PFSK-1 (cell line): ENCODE data around the gene SDK1.

ENCODE experiments used
- FOXP2 ChIP-seq: optimal IDR thresholded peaks from 2 replicates; pipeline ENCODE3; 2011; ENCODE audit warnings: borderline replicate concordance, control low read depth, inconsistent platforms; ENCODE audit not compliant: insufficient read depth; ENCODE audit errors: extremely low read length, extremely low read depth
- POLR2AphosphoS5 ChIP-seq: IDR thresholded peaks from 2 replicates; pipeline ENCODE4 v1.6.1; 2012; ENCODE audit warnings: low read depth, mild to moderate bottlenecking, control low read depth, low read length, moderate library complexity
- SIN3A ChIP-seq: IDR thresholded peaks from 2 replicates; pipeline ENCODE4 v1.6.1; 2012; ENCODE audit warnings: mild to moderate bottlenecking, low read length, moderate library complexity, borderline replicate concordance; ENCODE audit not compliant: insufficient read depth
- TAF1 ChIP-seq: IDR thresholded peaks from 2 replicates; pipeline ENCODE4 v1.6.1; 2012; ENCODE audit warnings: low read length, control low read depth, borderline replicate concordance; ENCODE audit not compliant: insufficient read depth
- TF ChIP-seq, protein P1 (sequence below), 2 experiments: IDR thresholded peaks; 2 replicates each; pipeline versions ENCODE4 v1.6.1 to v1.8.0; 2011 to 2012; ENCODE audit warnings: low read depth in 2 of 2, low read length in 2 of 2, control low read depth in 1 of 2, inconsistent platforms in 1 of 2, mild to moderate bottlenecking in 1 of 2, moderate library complexity in 1 of 2; ENCODE audit not compliant: insufficient read depth in 1 of 2

SDK1 gene

DNA sequence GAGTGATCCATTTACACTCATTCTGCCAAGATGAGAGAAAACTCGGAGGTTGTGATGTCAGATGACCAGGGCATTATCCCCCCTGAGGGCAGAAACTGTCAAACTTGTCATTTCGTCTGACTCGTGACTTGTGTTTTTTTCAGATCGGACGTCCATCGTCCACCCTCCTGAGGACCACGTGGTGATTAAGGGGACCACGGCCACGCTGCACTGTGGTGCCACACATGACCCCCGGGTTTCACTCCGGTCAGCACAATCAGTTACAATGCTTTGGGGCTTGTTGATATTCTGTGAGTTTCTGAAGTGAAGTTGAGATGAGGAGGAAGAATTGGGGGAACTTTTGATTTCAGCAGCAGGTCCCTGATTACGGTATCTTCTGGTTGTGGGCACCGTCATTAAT is 670.3 kb downstream of the SDK1 start:
- no peak for TF ChIP-seq FOXP2
- TF ChIP-seq TAF1, result no peak
- TF ChIP-seq SIN3A, result no peak
- TF ChIP-seq POLR2AphosphoS5, result no peak
- TF ChIP-seq, protein P1, sequence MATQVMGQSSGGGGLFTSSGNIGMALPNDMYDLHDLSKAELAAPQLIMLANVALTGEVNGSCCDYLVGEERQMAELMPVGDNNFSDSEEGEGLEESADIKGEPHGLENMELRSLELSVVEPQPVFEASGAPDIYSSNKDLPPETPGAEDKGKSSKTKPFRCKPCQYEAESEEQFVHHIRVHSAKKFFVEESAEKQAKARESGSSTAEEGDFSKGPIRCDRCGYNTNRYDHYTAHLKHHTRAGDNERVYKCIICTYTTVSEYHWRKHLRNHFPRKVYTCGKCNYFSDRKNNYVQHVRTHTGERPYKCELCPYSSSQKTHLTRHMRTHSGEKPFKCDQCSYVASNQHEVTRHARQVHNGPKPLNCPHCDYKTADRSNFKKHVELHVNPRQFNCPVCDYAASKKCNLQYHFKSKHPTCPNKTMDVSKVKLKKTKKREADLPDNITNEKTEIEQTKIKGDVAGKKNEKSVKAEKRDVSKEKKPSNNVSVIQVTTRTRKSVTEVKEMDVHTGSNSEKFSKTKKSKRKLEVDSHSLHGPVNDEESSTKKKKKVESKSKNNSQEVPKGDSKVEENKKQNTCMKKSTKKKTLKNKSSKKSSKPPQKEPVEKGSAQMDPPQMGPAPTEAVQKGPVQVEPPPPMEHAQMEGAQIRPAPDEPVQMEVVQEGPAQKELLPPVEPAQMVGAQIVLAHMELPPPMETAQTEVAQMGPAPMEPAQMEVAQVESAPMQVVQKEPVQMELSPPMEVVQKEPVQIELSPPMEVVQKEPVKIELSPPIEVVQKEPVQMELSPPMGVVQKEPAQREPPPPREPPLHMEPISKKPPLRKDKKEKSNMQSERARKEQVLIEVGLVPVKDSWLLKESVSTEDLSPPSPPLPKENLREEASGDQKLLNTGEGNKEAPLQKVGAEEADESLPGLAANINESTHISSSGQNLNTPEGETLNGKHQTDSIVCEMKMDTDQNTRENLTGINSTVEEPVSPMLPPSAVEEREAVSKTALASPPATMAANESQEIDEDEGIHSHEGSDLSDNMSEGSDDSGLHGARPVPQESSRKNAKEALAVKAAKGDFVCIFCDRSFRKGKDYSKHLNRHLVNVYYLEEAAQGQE (IDR thresholded peaks at IDR 0.05; ENCODE audit: insufficient read depth in 1 of 2, low read depth in 2 of 2, low read length in 2 of 2), result no peak

DNA sequence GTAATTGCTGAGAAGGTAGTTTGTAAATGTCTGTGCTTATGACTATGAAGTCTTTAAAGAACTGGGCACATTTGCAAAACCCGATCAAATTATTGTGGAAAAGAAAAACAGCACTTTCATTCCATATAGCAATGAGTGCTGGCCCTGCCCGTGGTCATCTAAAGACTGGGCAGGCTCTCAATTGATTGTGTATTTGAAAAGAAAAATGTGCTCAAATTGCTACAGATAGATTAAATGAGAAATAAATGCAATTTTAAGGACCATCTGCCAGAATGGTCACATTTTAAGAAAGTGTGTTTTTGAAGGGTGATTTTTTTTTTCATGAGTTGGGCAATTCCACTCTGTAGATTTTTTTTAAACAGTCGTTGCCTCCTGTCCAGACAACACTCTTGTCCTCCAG is 672.2 kb downstream of the SDK1 start:
- TF ChIP-seq, protein P1 (IDR thresholded peaks at IDR 0.05; ENCODE audit: insufficient read depth in 1 of 2, low read depth in 2 of 2, low read length in 2 of 2), result no peak
- no peak for TF ChIP-seq POLR2AphosphoS5
- no peak for TF ChIP-seq SIN3A
- no peak for TF ChIP-seq TAF1
- no peak for TF ChIP-seq FOXP2

DNA sequence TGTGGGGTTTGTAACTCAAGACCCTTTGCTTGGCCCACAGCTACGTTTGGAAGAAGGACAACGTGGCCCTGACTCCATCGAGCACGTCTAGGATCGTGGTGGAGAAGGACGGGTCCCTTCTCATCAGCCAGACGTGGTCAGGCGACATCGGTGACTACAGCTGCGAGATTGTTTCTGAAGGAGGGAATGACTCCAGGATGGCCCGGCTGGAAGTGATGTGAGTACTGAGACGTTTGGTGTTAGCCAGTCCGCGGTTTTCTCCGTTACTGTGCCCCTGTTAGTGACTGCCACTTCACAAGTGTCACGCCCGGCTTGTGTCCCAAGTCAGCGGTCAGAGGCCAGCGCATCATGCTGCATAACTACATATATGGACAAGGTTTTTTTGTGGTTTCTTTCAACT is 673.3 kb downstream of the SDK1 start:
- TF ChIP-seq TAF1 (no peak), FOXP2 (no peak), POLR2AphosphoS5 (no peak), SIN3A (no peak)
- TF ChIP-seq, protein P1 (IDR thresholded peaks at IDR 0.05; ENCODE audit: insufficient read depth in 1 of 2, low read depth in 2 of 2, low read length in 2 of 2), result no peak

DNA sequence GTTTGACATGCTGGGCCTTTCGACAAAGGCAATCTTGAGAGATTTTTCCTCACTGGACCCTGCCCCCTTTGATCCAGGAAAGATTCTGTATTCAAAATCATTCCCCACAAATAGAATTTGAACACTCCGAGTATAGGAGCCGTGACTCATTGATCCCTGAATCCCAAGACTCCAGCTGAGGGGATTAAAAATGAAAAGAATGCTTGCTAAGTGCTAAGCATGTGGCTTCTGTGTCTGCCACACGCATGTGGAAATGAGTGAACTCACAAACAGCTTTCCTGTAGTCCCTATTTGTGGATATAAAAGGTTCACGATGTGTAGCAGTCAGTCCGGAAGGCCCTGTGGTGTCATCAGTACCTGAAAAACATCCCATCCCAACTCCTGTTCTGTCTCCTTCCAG is 674.3 kb downstream of the SDK1 start:
- no peak for TF ChIP-seq FOXP2
- TF ChIP-seq, protein P1 (IDR thresholded peaks at IDR 0.05; ENCODE audit: insufficient read depth in 1 of 2, low read depth in 2 of 2, low read length in 2 of 2), result no peak
- TF ChIP-seq POLR2AphosphoS5, result no peak
- no peak for TF ChIP-seq TAF1
- no peak for TF ChIP-seq SIN3A

DNA sequence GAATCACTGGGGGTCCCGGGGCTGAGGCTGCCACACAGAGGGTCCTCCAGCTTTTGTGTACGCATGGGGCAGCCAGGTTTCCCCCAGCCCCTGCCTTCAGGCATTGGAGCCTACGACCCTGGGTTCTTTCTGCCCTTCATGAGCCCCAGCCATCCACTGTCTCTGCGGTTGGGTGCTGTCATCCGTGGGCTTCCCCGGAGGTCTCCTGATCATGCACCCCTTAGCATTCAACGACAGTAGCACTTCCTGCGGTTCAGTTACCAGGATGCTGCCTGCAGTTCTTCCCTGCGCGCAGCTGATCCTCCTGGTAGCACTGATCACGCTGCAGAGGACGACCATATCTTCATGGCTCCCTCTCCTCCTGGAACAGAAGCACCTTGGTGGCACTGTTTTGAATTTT is 676.3 kb downstream of the SDK1 start:
- TF ChIP-seq, protein P1 (IDR thresholded peaks at IDR 0.05; ENCODE audit: insufficient read depth in 1 of 2, low read depth in 2 of 2, low read length in 2 of 2), result no peak
- TF ChIP-seq SIN3A, result no peak
- no peak for TF ChIP-seq TAF1
- no peak for TF ChIP-seq FOXP2
- TF ChIP-seq POLR2AphosphoS5, result no peak
